GM19240 (cell line): ENCODE results near the gene C2orf68.
"Not testable (repeated sequence)": the region's sequence is repeated elsewhere in the genome, so short reads cannot be mapped to it uniquely, and the experiment has no call there.

ENCODE experiments used
- DNase-seq: peaks from one replicate; pipeline ENCODE4 v3.0.0; 2011; ENCODE audit warnings: low spot score; ENCODE audit not compliant: insufficient read length

The C2orf68 gene, protein sequence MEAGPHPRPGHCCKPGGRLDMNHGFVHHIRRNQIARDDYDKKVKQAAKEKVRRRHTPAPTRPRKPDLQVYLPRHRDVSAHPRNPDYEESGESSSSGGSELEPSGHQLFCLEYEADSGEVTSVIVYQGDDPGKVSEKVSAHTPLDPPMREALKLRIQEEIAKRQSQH

DNA sequence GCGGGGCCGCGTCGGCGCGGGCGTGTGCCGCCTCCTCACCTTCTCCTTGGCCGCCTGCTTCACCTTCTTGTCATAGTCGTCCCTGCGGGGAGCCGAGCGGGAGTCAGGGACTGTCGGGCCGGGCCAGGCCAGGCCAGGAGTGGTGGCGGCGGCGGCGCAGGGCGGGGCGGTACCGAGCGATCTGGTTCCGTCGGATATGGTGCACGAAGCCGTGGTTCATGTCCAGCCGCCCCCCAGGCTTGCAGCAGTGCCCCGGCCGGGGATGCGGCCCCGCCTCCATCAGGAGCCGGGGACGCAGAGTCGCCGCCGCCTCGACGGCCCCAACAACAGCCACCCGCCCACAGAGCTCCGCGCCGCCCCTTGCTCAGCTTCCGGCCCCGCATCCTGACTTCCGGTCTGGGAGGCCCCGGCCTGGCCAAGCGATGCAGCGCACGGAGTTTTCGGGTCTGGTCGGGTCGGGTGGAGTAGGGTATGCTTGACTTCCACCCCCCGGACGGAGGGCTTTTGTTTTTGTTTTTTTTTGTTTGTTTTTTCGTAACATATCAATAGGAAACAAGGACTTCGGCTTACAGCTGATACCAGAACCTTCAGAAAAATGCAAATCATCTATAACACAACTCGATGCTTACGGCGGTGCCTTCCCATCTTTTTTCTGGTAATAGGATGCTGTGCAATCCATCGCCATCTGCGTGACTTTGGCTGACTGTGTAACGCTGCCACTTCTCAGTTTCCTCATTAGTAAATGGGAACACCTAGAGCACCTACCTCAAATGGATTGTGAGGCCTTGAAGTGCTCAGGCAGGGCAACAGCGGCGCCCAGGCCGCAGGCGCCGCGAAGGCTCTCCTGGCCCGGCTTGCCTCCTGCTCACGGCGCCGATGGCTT is at the start of gene C2orf68:
Gene C2orf68 (minus strand): TSS at position 362 of the 883 bp plus-strand sequence. CDS start 82 bp downstream, at position 280.
- peak; percentile 81 for DNase-seq

DNA sequence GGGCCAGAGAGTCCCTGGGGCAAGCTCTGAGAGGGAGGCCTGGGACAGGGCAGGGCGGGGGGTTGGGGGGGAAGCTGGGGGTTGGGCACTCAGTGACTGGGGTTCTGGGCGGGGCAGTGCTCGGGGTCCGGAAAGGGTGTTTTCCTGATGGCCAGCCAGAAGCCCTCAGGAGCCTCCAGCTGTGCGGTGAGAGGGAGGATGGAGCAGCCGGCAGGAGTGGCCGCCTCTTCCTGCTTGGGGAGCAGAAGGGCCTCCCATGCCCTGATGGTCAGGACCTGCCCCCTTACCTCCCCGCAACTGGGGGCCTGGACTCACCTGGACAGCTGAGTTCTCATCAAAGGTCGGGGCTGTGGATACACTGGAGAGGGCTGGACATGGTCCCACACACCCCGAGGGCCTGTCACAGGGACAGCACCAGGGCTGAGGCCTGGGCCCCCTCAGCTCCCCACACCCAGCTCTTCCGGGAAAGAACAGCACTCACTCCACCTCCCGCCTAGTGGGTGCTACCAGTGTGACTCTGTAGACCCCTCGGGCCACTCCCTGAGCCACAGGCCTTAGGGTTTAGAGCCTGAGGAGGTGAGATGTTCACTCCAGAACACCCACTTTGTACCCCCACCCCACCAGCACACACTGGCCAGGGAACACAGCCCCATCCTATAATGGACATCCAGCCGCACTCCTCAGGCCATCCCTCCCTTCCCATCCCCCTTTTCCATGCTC is 49.4 kb upstream of the C2orf68 start:
- DNase-seq, result no peak

DNA sequence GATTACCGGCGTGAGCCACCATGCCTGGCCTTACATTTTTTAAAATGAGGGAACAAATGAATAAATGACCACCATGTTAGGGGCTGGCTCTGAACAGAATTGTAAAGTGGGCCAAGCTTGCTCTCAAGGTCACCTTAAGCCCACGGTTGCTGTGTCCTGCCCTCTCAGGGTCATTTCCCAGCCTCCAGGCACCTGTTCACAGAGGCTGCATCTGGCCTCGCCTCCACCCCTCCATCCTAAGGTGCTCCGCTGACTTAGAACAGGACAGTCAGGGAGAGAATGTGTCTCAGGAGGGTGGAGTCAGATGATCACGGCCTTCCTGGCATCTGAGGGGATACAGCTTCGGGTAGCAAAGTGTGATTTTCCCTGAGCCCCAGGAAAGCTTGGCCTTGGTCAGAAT is 48.9 kb upstream of the C2orf68 start:
- DNase-seq, result no peak

DNA sequence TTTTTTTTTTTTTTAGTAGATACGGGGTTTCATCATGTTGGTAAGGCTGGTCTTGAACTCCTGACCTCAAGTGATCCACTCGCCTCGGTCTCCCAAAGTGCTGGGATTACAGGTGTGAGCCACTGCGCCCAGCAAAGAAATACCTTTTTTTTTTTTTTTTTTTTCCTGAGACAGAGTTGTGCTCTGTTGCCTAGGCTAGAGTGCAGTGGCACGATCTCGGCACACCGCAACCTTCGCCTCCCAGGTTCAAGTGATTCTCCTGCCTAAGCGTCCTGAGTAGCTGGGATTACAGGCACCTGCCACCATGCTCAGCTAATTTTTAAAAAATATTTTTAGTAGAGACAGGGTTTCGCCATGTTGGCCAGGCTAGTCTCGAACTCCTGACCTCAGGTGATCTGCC is 48.4 kb upstream of the C2orf68 start:
- not testable (repeated sequence) for DNase-seq

DNA sequence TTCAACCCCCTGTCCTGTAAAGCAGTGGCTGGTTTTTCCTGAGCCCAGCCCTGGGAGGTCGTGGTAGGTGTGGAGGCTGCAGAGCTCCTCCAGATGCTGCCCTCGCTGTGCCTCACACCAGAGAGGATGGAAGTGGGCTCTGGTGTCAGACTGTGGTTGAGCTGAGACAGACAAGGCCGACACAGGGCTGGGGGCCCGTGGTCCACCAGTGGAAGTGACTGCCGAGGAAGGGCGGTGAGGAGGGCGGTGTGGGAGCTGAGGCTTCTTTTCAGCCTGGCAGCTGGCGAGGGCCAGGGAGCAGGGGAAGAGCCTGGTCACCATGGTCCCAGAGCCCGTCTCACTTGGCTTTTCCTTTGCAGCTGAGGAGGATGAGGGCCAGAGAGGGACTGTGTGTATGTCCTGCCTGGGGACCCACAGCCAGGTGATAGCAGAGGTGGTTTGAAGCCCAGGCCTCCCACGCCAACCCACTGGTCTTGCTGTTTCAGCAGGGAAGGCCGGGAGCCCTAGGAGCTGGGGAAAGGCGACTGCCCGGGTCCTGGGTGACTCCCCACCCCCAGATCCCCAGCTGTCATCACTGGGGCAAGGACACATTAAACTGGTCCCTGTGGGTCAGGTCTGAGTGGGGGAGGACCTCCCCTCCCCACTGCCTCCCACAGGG is 47.6 kb upstream of the C2orf68 start:
- no peak for DNase-seq

DNA sequence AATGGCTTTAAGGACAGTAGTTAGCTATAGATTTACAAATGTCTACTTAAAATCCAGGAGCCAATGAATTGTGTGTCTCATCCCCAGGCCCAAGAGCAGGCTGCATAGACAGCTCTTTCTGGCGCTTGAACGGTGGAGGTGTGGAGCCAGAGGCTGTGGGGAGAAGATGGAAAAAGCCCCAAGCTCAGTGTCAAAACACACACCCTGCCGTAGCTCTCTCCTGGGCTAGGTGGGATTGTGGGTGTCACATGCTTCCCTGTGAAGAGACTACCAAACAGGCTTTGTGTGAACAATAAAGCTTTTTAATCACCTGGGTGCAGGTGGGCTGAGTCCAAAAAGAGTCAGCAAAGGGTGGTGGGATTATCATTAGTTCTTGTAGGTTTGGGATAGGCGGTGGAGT is 45.5 kb upstream of the C2orf68 start:
- not testable (repeated sequence) for DNase-seq

DNA sequence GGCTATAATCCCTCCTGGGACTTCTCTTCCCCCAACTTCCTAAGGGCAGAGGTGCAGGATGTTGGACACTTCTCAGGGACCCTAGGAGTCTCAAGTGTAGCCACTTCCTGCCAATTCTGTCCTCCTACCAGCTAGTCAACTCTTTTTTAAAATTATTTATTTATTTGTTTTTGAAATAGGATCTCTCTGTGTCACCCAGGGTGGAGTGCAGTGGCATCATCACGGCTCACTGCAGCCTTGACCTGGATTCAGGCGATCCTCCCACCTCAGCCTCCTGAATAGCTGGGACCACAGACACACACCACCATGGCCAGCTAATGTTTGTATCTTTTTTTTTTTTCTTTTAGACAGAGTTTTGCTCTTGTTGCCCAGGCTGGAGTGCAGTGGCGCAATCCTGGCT is 44.6 kb upstream of the C2orf68 start:
- DNase-seq, result no peak

DNA sequence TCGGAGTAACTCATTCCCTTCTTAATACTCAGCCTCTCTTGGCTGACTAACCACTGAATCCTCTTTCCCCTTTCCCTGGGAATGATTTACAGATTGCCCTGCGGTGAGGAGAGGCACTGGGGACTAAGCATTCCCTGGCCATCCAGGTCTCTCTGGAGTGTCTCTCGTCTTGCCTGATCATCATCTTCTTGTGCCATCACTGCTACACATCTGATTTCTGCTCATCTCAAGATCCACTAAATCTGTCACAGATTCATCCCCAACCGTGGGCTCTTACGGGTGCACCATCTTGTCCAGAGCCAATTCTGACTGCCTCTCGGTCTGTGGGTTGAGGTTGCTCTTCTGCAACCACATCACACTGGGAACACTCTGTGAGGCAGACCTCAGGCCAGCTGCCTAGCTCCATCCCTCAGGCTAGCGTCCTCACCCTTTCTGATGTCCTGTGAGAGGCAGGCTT is 44.1 kb upstream of the C2orf68 start:
- DNase-seq, result no peak

DNA sequence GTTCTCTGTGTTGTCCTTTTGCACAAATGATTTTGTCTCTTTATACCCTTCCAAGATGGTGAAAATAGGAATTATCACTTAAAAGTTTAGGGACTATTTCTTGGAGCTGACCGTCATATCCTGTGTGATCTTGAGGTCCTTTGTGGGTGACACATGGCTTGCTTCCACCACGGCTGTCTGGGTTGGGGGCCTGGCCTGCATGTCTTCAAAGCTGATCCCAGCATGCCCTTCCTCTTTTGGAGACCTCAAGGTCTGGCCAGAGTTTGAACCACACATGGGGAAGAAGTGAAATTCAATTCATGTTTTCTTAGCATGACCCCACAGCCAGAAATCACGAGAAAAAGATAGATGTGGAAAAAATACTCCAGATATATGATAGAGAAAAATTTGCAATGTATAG is 42.1 kb upstream of the C2orf68 start:
- no peak for DNase-seq

DNA sequence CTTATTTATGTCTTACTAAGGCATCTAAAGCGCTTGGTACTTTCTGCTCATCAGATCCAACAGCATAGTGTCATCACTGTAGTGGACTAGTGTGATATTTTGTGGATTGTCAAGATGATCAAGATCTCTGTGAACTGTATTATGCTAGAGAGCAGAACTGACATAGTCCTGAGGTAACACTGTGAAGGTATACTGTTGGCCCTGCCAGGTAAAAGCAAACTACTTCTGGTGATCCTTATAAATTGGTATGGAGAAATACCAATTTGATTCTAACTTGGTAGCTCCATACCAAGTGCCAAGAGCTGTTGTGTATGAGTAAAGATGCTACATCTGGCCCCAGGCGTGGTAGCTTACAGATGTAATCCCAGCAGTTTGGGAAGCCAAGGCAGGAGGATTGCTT is 40.2 kb upstream of the C2orf68 start:
- no peak for DNase-seq

DNA sequence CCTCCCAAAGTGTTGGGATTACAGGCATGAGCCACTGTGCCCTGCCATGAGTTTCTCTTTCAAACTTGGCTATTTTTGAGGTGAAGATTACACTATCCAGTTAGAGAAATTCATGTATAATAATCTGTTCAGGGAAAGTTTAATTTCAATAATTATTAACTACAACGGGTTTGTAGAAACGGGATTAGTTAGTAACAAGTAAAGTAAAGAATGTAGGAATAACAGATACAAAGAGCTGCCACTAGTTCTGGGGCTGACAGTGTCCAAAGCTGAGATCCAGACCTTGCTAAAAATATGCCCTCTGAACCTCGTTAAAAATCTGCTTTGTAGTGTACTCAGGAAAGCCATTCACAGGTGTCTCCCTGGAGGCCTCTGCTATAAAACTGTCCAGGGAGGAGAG is 39.2 kb upstream of the C2orf68 start:
- DNase-seq, result no peak

DNA sequence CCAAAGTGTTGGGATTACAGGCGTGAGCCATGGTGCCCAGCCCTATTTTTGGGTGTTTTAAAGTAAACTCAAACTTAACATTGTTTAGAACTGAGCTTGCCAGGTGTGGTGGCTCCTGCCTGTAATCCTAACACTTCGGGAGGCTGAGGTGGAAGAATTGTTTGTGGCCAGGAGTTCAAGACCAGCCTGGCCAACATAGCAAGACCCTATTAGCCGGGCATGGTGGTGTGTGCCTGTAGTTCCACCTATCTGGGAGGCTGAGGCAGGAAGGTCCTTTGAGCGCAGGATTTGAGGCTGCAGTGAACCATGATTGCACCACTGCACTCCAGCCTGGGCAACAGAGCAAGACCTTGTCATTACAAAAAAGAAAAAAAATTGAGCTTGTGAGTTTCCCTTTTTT is 38.6 kb upstream of the C2orf68 start:
- no peak for DNase-seq

DNA sequence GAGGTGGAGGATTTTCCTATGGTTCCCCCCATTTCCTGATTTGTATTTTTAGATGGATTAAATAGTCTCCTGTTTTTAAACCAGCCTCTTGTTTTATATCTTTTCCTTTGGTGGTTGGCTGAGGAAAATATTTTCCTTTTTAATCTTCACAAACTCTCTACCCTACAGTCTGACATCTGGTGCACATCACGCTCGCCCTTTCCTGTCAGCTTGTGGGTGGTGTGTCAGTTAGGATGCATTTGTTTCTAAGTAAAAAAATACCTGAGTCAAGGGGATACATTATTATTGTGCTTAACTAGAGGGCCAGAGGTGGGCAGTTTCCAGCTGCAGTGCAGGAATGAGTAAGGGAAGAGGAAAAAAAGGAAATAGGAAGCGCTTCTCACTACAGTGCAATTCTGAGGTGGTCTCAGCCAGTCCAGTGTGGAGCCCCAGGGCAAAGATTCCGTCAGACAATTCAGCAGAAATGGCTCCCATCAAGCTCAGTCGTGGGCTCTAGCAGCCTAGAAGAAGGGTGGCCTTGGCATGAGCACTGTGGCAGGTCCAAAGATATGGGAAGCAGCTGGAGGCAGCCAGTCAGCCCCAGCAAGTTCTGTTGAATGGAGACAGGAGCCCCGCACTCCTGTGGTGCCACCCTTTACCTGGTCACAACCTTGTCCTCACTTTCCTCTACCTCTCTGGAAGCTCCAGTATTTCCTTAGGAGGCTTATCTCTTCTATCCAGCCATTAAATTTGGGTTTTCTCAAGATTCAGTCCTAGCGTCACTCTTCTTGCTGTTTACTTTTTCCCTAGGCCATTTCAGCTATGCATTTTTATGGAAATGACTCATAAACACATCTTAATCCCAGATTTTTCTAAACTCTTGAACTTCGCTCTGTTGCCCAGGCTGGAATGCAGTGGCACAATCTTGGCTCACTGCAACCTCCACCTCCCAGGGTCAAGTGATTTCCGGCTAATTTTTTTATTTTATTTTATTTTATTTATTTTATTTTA is 37.6 kb upstream of the C2orf68 start:
- DNase-seq, result no peak

DNA sequence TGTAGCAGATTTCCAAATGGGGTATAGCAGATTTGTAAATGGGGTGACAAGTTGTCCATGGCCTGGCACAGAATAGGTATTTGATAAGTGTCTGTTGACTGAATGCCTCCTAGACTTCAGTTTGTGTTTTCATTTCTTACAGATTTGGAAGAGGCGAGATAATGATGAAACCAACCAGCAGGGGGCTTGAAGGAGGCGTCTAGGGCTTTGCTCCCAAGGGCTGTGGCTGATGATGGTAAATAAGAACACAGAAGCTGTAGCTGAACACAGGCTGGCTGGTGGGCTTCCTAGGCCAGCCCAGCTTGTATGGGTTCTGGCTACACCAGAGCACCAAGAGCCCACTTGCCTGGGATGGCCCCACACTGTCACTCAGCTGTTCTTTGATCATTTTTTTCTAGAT is 36.8 kb upstream of the C2orf68 start:
- DNase-seq, result no peak

DNA sequence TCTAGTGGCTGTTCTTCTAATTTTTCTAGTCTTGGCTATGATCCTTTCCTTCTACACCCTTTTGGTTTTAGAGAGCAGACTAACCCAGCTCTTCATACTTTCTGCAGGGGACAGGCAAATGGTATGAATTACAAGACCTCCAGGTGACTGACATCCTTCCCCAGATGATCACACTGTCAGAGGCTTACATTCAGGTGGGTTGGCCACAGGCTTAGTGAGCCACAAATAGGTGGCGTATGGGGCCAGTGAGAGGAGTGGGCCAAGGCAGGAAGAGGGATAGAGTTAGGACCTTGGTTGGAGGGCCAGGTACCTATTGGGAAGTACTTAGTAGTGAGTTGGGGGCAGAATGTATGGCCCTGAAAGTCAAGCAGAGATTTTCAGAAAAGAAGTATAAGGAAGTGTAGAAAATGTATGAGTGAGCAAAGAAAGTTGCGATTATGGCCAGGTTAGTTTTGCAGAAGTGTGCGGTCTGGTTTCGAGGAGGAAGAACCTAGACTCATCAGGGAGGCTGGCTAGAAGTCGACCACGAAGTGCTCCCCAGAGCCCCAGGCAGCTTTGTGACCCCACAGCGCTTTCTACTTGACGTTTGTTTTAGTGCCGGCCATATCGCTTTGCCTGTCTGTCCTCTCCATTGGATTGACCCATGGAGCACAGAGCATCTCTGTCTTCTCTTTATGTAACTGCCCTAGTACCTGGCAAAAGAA is 36.1 kb upstream of the C2orf68 start:
- no peak for DNase-seq

DNA sequence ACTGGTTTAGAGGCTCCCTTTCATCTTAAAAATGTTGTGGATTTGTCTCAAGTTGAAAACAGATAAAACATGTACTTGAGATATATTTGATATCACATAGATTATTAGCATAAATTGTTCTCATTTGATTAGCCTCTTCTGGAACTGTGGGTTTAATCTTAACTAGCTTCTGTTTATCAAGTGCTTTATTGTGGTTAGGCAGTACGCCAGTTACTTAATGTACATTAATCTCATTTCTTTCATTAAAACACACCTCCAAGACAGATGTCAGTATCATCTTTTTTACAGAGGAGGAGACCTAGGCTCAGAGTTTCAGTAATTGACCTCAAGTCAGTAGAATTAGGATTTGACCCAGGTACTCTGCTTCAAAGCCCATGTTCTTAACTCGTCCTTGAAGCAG is 34.3 kb upstream of the C2orf68 start:
- DNase-seq, result no peak

DNA sequence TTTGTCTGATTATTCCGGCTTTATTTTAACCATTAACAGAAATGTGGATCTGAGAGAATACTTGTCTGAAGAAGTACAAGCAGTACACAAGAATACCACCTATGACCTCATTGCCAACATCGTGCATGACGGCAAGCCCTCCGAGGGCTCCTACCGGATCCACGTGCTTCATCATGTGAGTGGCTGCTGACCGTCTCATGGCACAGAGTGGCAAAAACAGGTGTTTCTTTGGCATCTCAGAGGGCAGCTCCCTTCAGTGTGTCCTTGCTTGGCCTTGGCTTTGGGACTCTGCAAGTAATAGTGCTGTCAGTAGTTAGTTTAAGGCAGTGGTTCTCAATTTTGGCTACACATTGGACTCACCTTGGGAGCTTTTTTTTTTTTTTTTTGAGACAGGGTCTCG is 33.0 kb upstream of the C2orf68 start:
- DNase-seq, result no peak

DNA sequence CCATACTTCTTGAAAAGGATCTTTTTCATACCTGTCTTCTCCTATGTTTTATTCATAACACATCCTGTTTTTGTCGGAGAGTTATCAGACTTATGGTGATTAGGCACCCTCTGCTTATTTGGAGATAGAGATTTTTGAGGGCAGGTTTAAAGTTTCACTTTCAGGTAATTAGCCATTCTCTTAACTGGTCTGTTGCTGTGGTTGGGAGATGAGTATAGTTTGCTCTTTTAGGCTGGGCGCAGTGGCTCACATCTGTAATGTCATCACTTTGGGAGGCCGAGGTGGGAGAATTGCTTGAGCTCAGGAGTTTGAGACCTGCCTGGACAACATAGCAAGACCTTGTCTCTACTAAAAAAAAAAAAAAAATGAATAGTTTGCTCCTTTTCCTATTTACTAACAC is 30.9 kb upstream of the C2orf68 start:
- DNase-seq, result no peak

DNA sequence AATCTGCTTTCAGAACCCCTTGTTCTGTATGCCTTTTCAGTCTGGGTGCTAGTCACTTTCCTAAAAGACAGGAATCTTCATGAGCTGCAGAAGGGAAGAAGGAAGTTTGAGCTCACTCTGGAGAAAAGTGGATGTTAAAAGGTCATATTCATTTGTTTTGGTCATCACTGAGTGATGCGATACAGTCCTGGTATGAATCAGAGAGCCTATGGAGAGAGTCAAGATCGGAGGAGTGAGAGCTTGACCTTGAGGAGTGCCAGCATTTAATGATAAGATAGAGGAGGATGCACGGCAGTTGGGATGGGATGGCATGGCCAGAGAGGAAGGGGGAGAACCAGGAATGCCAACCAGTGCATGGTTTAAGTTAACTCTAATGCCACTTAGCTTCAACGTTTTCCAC is 23.8 kb upstream of the C2orf68 start:
- DNase-seq, result no peak

DNA sequence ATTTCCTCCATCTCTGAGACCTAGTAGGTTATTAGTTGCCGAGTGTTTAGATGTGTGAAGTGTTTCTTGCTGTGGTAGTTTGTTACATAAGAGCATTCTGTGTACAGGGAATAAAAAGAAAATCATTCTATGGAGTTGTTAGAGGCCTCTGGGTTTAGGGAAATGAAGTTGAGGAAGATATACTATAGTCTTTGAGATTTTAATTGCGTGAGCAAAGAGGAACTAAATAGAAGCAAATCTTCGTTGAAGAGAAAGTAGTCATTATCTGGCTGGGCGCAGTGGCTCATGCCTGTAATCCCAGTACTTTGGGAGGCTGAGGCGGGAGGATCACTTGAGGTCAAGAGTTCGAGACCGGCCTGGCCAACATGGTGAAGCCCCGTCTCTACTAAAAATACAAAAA is 23.1 kb upstream of the C2orf68 start:
- DNase-seq, result no peak
